Thyroid gland (tissue), 4 donors: ENCODE measurements around the gene PHLDB1. TPM values are rescaled to one million over a fixed set of nuclear protein-coding genes. Genes with fewer than 3 reads are reported as not detected.
"Not testable (repeated sequence)": the region's sequence is repeated elsewhere in the genome, so short reads cannot be mapped to it uniquely, and the experiment has no call there.

ENCODE experiments used
- DNase-seq, 2 donors: peaks; one replicate each; pipeline ENCODE4 v3.0.0-alpha.2; 2019
- H3K27ac ChIP-seq, 3 donors: fragments of 200-600 bp; sonication (generic); 1 replicate in 2 of 3; 2 replicates in 1 of 3; pipeline ENCODE4 v1.5.1; 2016 to 2019; ENCODE audit warnings: mild to moderate bottlenecking in 1 of 3, moderate library complexity in 1 of 3
- H3K27me3 ChIP-seq: fragments of 200-600 bp; sonication (generic); one replicate; pipeline ENCODE4 v1.5.1; 2019
- H3K36me3 ChIP-seq, 2 donors: fragments of 200-600 bp; sonication (generic); one replicate each; pipeline ENCODE4 v1.5.1; 2016 to 2019
- H3K4me1 ChIP-seq, 2 donors: fragments of 200-600 bp; sonication (generic); one replicate each; pipeline ENCODE4 v1.5.1; 2017 to 2019
- H3K4me3 ChIP-seq, 3 donors: fragments of 200-600 bp; sonication (generic); replicated peaks in 1 of 3; 1 replicate in 2 of 3; 2 replicates in 1 of 3; pipeline ENCODE4 v1.5.1; 2016; ENCODE audit warnings: mild to moderate bottlenecking in 1 of 3
- H3K9me3 ChIP-seq: fragments of 200-600 bp; sonication (generic); one replicate; pipeline ENCODE4 v1.5.1; 2017
- CTCF ChIP-seq, 6 experiments: fragments of 200-600 bp in 3 of 6; fragments of 450-650 bp in 3 of 6; sonication (generic) in 3 of 6; IDR thresholded peaks; one replicate each; pipeline ENCODE4 v1.5.1; 2016 to 2019; ENCODE audit warnings: antibody characterized with exemption in 6 of 6, mild to moderate bottlenecking in 2 of 6, inconsistent platforms in 1 of 6, moderate library complexity in 1 of 6
- POLR2A ChIP-seq, 2 donors: fragments of 450-650 bp; IDR thresholded peaks; one replicate each; pipeline ENCODE4 v1.6.1; 2017; ENCODE audit warnings: antibody characterized with exemption in 2 of 2, mild to moderate bottlenecking in 2 of 2, moderate library complexity in 1 of 2
- WGBS, 2 donors: methylation state at CpG; one replicate each; pipeline ENCODE4 v1.1.5; 2017; 5-methylcytosine and 5-hydroxymethylcytosine counted together
- intact Hi-C: fragments of 100-400 bp; cut with DNase I; formaldehyde crosslinking; loops from one replicate; pipeline ENCODE4 v1.15.1; 2023
- total RNA-seq, 4 donors: library from RNA; depleted of rRNA; stranded (reverse); fragments of >200 nt; gene quantifications; one replicate each; pipeline ENCODE4 v1.2.3, GENCODE V29; 2016

The PHLDB1 gene
- total RNA-seq, 4 donors from 2014 or later = 73.2 to 158 (median 120) TPM

DNA sequence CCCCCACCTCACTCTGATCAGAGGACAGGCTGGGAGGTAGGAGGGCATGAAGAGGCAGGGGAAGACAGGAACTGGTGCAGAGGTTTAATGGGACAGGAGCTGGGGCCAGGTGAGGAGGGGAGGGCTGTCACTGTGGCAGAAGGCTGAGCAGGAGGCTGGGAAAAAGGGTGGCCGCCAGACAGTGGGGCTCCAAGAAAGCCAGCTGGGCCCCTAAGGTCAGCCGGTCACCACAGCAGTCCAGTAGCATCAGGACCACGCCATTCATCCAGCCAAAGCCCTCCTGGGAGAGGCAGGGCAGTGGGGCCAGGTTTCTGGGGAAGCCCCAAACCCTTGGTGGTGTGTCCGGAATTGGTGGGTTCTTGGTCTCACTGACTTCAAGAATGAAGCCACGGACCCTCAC, 80.5 kb downstream of the PHLDB1 start:
- intact Hi-C loops = loop anchor here (5.0 kb wide), 1 partner anchor 269 kb away; the partner anchor contains the start of gene UPK2
- no peak for DNase-seq
- Histone ChIP-seq H3K9me3 (no peaks in the 10 kb centered on the region), H3K4me3 (no peak overlapping the region), H3K27ac (no peak overlapping the region), H3K27me3 (no peaks in the 10 kb centered on the region), H3K36me3 (no peaks in the 10 kb centered on the region), H3K4me1 (peaks cover 5 to 13% of the 10 kb centered on the region in 2 donors)
- 90 to 94% methylated on average over 4 to 5 of the region's 5 CpGs for WGBS, 2 donors
- TF ChIP-seq POLR2A (IDR thresholded peaks at IDR 0.05) (no peak), CTCF (IDR thresholded peaks at IDR 0.05) (no peak)

DNA sequence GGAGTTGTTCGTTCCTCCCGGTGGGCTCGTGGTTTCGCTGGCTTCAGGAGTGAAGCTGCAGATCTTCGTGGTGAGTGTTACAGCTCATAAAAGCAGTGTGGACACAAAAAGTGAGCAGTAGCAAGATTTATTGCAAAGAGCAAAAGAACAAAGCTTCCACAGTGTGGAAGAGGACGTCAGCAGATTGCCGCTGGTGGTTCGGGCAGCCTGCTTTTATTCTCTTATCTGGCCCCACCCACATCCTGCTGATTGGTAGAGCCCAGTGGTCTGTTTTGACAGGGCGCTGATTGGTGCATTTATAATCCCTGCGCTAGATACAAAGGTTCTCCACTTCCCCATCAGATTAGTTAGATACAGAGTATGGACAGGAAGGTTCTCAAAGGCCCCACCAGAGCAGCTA, 80.9 kb downstream of the PHLDB1 start:
- not testable (repeated sequence) for H3K4me3 ChIP-seq, H3K27ac ChIP-seq, H3K36me3 ChIP-seq, DNase-seq, H3K9me3 ChIP-seq, H3K27me3 ChIP-seq
- H3K4me1 ChIP-seq = peaks cover 5 to 13% of the 10 kb centered on the region in 2 donors
- intact Hi-C loops = loop anchor here (5.0 kb wide), 1 partner anchor 269 kb away; the partner anchor contains the start of gene UPK2
- 80 to 90% methylated on average over 10 of the region's 10 CpGs for WGBS, 2 donors

- no peak overlapping the region for H3K4me3 ChIP-seq
- H3K36me3 ChIP-seq = no peaks in the 10 kb centered on the region
- WGBS, 2 donors = 58 to 63% methylated on average over 18 to 22 of the region's 41 CpGs
- H3K9me3 ChIP-seq = no peaks in the 10 kb centered on the region
- no peak for DNase-seq
- TF ChIP-seq POLR2A (IDR thresholded peaks at IDR 0.05) (no peak), CTCF (IDR thresholded peaks at IDR 0.05) (no peak)
- peaks cover 5 to 13% of the 10 kb centered on the region in 2 donors for H3K4me1 ChIP-seq
- no peaks in the 10 kb centered on the region for H3K27me3 ChIP-seq
- intact Hi-C loops = loop anchor here (5.0 kb wide), 1 partner anchor 268 kb away; the partner anchor contains the start of gene UPK2
- peak overlapping the region in 2 of 3 donors; percentile 53 to 79 for H3K27ac ChIP-seq
Measured at GRCh38 chr11:118688851-118689502, 81.6 kb downstream of the PHLDB1 start.

GRCh38 chr11:118689503-118689851, 82.1 kb downstream of the PHLDB1 start:
- intact Hi-C loops = loop anchor here (5.0 kb wide), 1 partner anchor 268 kb away; the partner anchor contains the start of gene UPK2
- H3K4me1 ChIP-seq = peaks cover 5 to 13% of the 10 kb centered on the region in 2 donors
- WGBS, 2 donors = 7% methylated on average over 9 of the region's 9 CpGs; no CpG with 5 or more reads in 1 of the 2 donors
- no peak for DNase-seq
- H3K27me3 ChIP-seq = no peaks in the 10 kb centered on the region
- no peak overlapping the region for H3K4me3 ChIP-seq
- no peaks in the 10 kb centered on the region for H3K36me3 ChIP-seq
- no peaks in the 10 kb centered on the region for H3K9me3 ChIP-seq
- TF ChIP-seq CTCF (IDR thresholded peaks at IDR 0.05) (no peak), POLR2A (IDR thresholded peaks at IDR 0.05) (no peak)
- H3K27ac ChIP-seq = peak overlapping the region; percentile 53 to 79 (median 76)

- DNase-seq = peak; percentile 96 to 98
- WGBS, 2 donors = 0 to 27% methylated on average over 1 to 7 of the region's 30 CpGs
- Histone ChIP-seq H3K27ac (peak overlapping the region; percentile 53 to 79 (median 76)), H3K36me3 (no peaks in the 10 kb centered on the region), H3K27me3 (no peaks in the 10 kb centered on the region), H3K9me3 (no peaks in the 10 kb centered on the region), H3K4me3 (no peak overlapping the region), H3K4me1 (peaks cover 5 to 13% of the 10 kb centered on the region in 2 donors)
- intact Hi-C loops = loop anchor here (5.0 to 10.0 kb wide), 2 partner anchors 85 to 267 kb away; partner anchors contain the start of gene UPK2
- TF ChIP-seq CTCF (IDR thresholded peaks at IDR 0.05) (peak; percentile 78 to 96 (median 93)), POLR2A (IDR thresholded peaks at IDR 0.05) (peak in 1 of 2 donors; percentile 28)
Measured at GRCh38 chr11:118689852-118690552, 82.6 kb downstream of the PHLDB1 start.
